H1 (cell line): ENCODE measurements around the gene KIAA1671. TPM values are rescaled to one million over a fixed set of nuclear protein-coding genes. Genes with fewer than 3 reads are reported as not detected.

Experiments used
- EZH2 ChIP-seq: fragments of 200-600 bp; sonication (generic); IDR thresholded peaks from 2 replicates; pipeline ENCODE4 v1.7.1; 2012; ENCODE audit warnings: low read depth, mild to moderate bottlenecking, moderate library complexity, low read length, inconsistent platforms; ENCODE audit not compliant: severe bottlenecking
- MAX ChIP-seq: IDR thresholded peaks from 2 replicates; pipeline ENCODE4 v1.6.1; 2012; ENCODE audit warnings: inconsistent platforms
- polyA plus RNA-seq, 7 experiments: library from polyadenylated mRNA; depleted of rRNA in 3 of 7; stranded (reverse) in 5 of 7; unstranded in 2 of 7; fragments of >200 nt in 5 of 7; fragments of 200-250 nt in 2 of 7; gene quantifications; 1 replicate in 5 of 7; 2 replicates in 1 of 7; 4 replicates in 1 of 7; pipeline versions ENCODE4 v1.2.1 to v1.2.3, GENCODE V29; 2011 to 2013; ENCODE audit warnings: missing spikeins in 2 of 7, mixed read lengths in 2 of 7
- total RNA-seq: library from RNA; stranded (reverse); fragmentation: NEBNext Ultra II Directional; extraction: Animal tissue kit (Norgen Biotek cat#: 25700); gene quantifications from 2 replicates; pipeline ENCODE4 v1.2.1, GENCODE V29; 2021

KIAA1671 gene
- total and polyA plus RNA-seq, 2 of the 8 experiments (the other 6 are each of a cell fraction or from before 2014, with no cell fraction given), result 6.4 to 23.9 TPM

- no peak for TF ChIP-seq EZH2
- TF ChIP-seq MAX, result peak; percentile 42
These were observed 2.1 kb upstream of the KIAA1671 start (continued) for GRCh38 chr22:24950272-24950902.
